ENCODE data around the gene MDM2.

The MDM2 gene

DNA sequence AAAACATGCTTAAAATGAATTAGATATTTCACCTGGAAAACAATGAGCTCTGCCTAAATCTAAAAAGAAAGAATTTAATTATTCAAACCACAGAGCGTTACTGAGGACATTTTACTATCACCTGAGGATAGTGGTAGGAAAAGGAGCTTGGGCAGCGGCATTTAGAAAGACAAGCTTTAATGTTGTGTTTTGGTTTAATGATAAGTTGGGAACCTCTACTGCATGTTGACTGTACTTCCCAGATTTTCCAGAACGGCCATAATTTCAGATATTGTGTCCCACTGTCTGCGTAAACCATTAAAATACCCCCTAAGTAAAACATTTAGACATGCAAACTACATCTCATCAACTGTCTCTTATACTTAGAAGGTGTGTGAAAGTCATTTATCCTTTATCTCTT, 69.6 kb downstream of the MDM2 start:
- no peak for DNase-seq (ENCODE audit: low read depth)

DNA sequence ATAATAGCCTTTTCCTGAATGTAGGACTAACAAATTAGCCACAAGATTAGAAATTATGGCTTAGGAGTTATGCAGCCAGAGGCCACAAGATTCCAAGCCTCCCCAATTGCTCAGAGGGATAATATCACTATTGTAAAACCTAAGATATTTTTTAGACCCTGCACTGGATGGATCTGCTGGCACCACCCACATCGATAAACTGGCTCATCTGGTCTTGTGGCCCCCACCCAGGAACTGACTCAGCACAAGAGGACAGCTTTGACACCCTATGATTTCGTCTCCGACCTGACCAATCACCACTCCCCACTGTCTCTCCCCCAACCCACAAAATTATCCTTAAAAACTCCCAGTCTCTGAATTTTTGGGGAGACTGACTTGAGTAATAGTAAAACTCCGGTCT, 70.3 kb downstream of the MDM2 start:
- no peak for DNase-seq (ENCODE audit: low read depth)

DNA sequence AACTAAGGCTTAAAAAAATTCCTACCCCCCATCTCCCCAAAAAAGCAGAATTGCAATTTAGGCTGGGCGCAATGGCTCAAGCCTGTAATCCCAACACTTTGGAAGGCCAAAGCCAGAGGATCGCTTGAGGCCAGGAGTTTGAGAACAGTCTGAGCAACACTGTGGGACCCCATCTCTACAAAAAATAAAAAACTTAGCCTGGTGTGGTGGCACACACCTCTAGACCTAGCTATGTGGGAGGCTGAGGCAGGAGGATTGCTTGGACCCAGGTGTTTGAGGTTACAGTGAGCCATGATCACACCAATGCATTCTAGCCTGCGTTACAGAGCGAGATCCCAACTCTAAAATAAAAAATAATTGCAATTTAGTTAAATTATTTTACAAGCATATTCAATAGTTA, 70.9 kb downstream of the MDM2 start:
- DNase-seq (ENCODE audit: low read depth) = no peak

DNA sequence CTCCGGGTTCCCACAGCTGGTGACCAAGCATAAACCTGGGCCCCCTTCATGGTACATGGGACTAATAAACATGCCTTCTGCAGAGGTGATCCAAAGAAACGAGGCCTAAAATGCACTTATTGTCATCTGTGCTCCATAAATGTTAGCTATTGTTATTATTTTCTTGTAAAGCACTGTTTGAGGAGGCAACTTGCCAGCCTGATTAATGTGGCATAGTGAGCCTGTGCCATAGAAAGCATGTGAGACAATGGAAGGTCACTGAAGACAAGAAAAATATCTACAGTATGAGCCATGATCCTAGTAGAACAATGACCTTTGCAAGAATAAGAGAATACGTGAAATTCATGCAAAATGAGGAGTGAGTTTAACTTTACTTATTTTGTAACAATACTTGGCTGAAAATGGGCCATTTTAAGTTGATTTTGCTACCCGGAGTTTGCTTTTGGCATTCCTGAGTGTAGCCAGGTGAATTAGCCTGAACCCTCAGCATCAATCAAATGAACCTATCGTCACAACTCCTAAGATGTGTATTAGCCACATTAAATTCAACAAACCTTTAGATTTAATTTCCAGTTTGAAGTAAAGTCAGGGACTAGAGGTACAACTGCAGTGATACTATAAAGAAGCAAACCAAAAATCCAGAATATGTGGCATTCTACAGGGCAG, 72.8 kb downstream of the MDM2 start:
- no peak for DNase-seq (ENCODE audit: low read depth)

DNA sequence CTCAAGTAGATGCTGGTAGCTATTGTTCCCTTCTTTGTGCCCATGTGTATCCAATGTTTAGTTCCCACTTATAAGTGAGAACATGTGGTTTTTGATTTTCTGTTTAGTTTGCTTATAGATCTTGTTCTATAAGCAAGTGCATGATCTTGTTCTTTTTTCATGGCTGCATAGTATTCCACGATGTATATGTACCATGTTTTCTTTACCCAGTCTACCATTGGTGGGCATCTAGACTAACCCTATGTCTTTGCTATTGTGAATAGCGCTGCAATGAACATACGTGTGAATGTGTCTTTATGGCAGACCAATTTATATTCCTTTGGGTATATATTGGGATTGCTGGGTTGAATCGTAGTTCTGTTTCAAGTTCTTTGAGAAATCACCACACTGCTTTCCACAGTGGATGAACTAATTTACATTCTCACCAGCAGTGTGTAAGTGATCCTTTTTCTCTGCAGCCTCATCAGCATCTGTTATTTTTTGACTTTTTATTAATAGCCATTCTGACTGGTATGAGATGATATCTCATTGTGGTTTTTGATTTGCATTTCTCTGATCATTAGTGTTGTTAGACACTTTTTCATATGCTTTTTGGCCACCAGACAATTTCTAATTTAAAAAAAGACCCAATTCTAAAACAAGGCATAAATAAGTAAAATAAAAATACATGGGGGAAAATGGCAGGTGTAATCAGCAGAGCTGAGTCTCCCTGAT, 74.4 kb downstream of the MDM2 start:
- DNase-seq (ENCODE audit: low read depth) = no peak

DNA sequence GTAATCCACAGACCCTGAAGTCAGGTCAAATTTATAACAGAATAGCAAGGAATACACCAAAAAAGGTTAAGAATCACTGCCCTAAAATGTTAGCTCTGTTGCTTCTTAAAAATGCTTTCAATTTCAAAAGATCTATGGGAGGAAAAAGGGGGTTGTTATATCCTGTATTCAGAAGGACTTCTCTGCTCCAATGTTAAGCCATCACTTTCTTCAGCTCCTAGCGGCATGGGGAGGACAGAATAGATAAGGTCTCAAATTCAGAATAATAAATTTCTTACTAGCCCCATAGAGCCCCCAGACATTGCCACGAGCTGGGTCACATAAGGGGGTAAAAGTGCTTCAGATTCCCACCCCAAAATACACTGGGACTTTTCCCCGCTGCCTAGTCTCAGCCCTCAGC, 75.2 kb downstream of the MDM2 start:
- no peak for DNase-seq (ENCODE audit: low read depth)

DNA sequence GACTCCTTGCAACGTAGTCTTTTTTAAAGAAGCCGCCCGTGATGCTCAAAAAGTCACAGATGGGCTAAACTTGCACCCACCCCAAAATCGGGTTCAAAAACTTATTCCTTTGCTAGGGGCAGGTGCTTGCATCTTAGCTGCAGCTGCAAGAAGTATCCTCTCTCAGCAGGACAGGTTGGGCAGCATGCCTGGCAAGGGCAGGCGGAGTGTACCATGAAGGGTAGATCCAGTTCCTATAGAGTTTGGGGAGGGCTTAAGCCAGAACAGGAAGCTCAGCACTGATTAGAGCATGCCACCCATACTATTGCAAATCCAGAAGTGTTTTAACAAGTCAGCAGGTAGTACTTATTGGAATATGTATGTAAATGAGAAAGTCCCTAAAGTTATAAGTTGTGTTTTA, 76.3 kb downstream of the MDM2 start:
- no peak for DNase-seq (ENCODE audit: low read depth)

DNA sequence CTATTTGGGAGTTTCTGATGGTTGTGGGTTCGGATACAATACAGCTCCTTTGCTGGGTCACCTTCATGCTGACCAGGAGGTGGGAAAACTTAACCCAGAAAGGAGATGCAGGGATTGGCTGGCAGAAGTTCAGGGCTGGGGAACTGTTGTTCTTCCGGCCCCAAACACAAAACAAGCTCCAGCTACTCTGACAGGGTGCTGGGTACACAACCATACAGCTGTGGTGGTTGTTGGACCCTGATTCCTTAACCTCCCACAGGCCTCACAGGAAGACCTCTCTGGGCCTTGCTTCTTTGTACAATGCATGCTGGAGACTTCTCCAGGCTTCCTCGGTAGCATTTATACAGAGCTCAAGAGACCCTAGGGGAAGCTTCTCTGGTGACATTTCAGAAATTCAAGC, 77.4 kb downstream of the MDM2 start:
- no peak for DNase-seq (ENCODE audit: low read depth)

DNA sequence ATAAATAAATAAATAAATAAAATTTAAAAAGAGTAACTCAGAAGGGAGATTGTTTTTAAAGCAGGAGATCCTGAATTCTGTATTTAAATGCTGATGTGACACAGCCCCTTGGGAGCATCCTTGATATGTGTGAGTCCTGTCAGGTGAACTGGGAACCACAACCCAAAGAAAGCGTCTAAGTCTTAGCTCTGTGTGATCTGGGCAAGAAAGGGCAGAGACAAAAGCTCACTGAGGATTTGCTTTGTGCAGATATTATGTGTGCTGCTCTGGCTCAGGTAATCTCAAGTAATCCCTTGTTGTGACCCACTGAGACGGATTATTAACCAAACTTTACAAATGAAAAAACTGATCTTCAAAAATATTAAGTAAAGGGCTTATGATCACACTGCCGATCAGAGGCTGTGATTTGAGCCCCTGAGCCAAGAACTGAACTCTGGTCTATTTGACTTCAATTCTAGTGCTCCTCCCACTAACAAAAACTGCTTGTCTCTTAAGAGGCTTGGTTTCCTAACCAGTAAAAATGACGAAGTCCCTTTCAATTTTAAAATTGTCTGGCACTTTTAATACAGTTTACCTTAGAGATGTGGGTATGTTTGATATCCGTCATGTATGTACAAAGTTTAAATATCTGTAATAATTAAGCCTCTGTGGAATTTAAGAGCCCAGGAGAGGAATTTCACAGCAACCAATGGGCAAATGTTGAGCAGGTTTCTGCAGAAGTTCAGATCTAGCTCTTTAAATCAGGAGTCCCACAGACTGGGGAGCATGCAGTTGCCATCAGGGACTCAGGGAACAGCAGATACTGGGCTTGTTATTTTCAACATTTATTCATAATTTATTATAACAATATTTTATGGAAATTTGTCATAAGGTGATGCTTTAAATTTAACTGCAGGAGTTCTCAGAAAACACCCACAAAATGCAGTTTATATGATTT, 78.9 kb downstream of the MDM2 start:
- no peak for DNase-seq (ENCODE audit: low read depth)

DNA sequence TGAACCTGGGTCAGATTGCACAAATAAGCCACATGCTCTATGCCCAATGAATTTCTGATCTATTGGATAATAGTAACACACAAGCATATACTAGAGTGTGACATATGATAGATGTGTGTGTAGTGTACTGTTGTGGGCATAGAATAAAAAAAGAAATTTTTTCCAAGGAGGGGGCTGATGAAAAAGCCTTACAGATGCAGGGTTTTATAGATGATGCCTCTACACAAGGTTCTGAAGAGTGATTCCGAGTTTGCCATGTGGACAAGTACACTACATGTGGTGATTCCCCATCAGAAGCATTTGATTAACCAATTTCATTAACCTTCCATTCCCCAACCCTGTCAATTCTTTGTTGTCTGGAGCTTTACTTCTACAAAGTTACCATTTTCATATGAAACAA, 79.7 kb downstream of the MDM2 start:
- no peak for DNase-seq (ENCODE audit: low read depth)

DNA sequence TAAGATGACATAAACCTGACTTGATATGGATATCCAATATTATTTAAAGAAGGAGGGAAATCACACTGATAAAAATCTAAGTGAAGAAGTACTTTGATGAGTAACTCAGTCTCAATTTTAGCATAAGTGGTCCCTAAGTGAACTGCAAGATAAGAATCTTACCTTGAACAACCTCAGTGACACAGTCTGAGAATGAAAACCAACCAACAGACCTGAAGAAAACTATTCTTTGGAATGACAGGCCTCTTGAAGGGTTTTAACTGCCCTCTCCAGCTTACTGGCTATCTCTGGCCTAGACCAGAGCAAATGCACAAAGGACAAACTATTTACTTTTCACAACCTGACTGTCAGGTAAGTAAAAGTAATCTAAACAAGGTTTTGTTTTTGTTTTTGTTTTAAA, 80.3 kb downstream of the MDM2 start:
- no peak for DNase-seq (ENCODE audit: low read depth)

DNA sequence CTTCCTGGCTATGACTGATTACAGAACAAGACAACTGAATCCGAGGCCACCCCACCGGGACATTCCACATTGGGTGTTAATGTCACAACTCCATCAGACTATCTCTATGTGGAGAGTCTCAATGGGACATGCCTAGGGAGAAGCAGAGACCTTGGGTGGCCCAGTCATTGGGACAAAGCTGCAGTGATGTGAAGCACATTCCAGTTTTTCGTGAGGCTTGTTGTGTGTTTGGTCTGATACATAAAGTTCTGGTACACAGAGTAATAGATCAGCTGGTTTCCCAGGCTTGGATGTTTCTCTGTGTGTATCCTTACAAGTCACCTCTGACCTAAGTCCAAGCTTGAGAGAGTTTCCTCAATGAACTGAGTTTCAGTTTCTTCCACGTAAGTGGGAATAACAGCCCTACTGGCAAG, 82.7 kb downstream of the MDM2 start:
- no peak for DNase-seq (ENCODE audit: low read depth)

DNA sequence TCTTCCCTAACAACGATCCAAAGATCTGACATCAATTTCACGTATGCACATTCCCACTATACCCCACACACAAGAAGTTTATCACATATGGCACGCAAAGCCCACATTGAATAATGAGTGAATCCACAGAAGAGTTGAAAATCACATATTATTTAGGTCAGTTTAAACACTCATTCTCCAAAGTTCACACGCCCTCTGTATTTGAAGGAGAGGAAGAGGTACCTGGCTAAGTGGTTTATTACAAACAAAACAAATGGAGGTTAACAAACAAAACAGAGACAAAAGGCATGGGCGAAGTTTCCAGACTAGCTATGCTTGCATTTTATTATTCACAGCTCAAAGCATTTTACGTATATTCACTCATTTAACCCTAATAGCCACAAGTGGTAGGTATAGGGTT, 83.2 kb downstream of the MDM2 start:
- DNase-seq (ENCODE audit: low read depth) = no peak

DNA sequence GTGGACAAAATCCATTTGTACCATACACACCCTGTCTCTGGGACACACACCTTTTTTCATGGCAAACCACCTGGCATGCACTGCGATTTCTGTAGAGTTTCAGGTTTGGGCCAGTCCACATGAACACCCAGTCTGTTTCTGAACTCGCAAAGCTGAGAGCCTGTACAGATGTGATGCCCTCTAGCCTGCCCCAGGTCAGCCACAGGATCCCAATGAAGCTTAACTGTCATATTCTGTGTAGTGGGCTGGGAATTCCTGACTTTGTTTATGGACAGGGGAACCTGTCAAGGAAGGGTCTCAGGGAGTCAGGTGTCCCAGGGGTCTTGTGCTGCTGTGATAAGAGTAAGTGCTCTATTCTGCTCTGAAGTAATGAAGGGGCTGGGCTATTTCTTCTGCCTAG, 85.2 kb downstream of the MDM2 start:
- no peak for DNase-seq (ENCODE audit: low read depth)

DNA sequence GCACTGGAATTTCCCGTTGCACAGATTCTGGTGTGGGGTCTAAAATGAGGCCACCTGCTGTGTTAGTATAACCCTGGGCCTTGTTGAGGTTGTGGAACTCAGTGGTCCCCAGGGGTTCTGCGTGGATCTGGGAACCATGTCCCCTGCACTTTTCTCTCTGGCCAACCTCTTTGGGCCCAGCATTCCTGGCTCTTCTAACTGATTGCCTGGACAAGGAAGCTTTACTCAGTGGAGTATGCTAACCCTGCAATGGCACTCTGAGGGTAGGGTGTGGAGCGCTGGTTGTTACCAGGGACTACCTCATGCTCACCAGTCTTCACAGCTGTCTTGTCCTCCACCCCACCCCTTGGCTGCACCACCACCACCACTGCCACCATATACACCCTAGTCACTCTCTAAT, 85.8 kb downstream of the MDM2 start:
- DNase-seq (ENCODE audit: low read depth) = no peak

DNA sequence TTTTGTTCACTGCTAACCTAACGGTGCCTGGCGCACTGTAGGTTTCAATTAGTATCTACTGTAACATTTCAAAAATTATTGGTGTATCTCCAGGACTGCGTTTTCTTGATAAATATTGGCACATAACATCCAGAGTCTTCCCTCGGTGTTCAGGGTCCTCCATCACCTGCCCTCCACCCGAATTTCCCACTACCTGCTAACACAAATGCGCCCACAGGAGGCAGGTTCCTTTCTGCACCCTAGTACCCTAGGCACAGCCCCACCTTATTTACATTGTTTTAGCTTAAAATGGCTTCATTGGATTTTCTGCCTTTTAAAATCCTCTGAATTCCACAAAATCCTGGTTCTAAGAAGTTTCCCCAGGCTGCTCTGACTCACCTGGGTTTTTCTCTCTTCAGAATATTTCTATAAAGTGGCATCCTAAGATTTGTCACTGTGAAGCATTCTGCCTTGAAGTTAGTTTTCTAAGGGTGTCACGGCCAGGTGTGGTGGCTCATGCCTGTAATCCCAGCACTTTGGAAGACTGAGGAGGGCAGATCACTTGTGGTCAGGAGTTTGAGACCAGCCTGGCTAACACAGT, 86.4 kb downstream of the MDM2 start:
- DNase-seq (ENCODE audit: low read depth) = no peak

DNA sequence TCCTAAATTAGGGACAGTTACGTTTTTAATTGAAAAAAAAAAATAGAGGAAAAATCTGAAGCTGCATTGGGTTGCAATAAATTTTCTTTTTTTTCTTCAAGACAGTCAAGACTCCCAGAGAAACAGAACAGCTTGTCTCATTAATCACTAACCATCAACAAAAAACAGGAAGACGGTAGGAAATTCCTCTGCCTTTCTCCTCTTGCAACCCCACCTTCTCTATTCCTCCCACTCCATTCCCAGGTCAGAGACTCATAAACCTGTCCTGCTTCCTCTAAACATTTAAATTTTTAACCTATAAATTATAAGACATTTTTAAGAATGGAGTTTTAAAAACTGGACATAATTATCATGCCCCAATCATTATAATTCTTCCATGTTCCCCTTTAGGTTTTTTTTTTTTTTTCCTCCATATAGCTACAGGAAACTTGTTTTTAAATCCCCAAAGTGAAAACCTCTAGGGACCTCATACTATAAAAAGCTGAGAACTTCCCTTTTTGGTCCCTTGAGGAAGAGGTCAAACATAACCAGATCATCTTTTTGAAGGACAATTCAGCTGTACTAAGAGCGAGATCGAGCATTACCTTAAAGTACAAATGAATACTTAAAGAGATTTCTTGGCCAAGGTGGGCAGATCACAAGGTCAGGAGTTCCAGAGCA, 89.0 kb downstream of the MDM2 start:
- no peak for DNase-seq (ENCODE audit: low read depth)

DNA sequence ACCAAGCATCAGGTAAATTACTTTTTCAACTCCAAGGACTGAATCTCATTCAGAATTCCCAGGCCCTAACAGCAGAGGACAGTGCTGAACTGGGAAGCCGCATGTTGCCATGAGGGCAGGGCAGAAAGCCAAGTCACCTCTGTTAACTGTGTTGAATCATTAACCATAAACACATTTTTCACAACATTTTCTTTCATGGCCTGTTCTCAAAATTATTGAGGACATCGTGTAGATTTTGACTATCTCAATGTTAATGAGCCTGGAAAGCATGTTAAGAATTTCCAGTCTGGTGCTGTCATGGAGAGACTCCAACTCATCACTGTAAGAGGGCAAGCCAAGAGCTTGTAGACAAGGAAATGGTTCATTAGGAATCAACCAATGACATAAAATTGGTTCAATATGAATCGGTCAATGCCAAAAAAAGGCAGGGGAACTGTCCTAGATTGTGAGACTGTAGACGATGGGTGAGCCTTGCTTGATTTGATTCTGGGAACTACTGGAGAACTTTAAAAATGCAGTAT, 91.3 kb downstream of the MDM2 start:
- DNase-seq (ENCODE audit: low read depth) = no peak

DNA sequence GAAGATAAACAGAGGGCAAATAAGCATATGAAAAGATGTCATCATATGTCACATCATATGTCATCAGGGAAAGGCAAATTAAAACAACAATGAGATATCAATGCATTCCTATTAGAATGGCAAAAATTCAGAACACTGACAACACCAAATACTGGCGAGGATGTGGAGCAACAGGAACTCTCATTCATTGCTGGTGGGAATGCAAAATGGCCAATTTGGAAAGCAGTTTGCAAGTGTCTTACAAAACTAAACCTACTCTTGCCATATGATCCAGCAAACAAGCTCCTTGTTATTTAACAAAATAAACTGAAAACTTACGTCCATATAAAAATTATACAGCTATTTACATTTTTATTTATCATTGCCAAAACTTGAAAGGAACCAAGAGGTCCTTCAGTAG, 92.3 kb downstream of the MDM2 start:
- DNase-seq (ENCODE audit: low read depth) = no peak

Data from activated gamma-delta T cell treated with anti-CD3 and anti-CD28 coated beads, Interleukin-2, amount 50 U/mL, for 16 hours (primary cell).